Esophagus muscularis mucosa (tissue), 3 donors: ENCODE measurements around the gene AMY1B.
"Not testable (repeated sequence)": the region's sequence is repeated elsewhere in the genome, so short reads cannot be mapped to it uniquely, and the experiment has no call there.

Experiments
- CTCF ChIP-seq, 3 experiments: fragments of 200-600 bp in 2 of 3; fragments of 450-650 bp in 1 of 3; sonication (generic) in 2 of 3; IDR thresholded peaks; one replicate each; pipeline ENCODE4 v1.5.1; 2017 to 2019; ENCODE audit warnings: antibody characterized with exemption in 3 of 3, mild to moderate bottlenecking in 2 of 3, moderate library complexity in 1 of 3
- EP300 ChIP-seq: sonication (generic); formaldehyde crosslinking; IDR thresholded peaks from one replicate; pipeline ENCODE4 v1.6.1; 2017; ENCODE audit warnings: antibody characterized with exemption

GRCh38 chr1:103717404-103717803 lies 21.4 kb upstream of the AMY1B start:
- TF ChIP-seq CTCF (IDR thresholded peaks at IDR 0.05); EP300: not testable (repeated sequence)
